Stomach smooth muscle (tissue), 2 donors: ENCODE data around the gene ACTL10.

Experiments used
- H3K27ac ChIP-seq: one replicate; pipeline ENCODE4 v1.7.0; 2013; ENCODE audit warnings: mild to moderate bottlenecking, low read length, inconsistent platforms
- H3K27me3 ChIP-seq, 2 donors: one replicate each; pipeline ENCODE4 v1.7.0; 2013; ENCODE audit warnings: low read length in 2 of 2; ENCODE audit not compliant: insufficient read depth in 2 of 2, control insufficient read depth in 1 of 2
- H3K36me3 ChIP-seq, 2 donors: one replicate each; pipeline ENCODE4 v1.7.0; 2013; ENCODE audit warnings: low read length in 2 of 2; ENCODE audit not compliant: control insufficient read depth in 2 of 2, insufficient read depth in 2 of 2
- H3K4me1 ChIP-seq: one replicate; pipeline ENCODE4 v1.7.0; 2013; ENCODE audit warnings: low read length; ENCODE audit not compliant: control insufficient read depth, insufficient read depth
- H3K4me3 ChIP-seq, 2 donors: one replicate each; pipeline ENCODE4 v1.7.0; 2013; ENCODE audit warnings: low read length in 2 of 2
- H3K9ac ChIP-seq, 2 donors: one replicate each; pipeline ENCODE4 v1.7.0; 2013; ENCODE audit warnings: low read length in 2 of 2, mild to moderate bottlenecking in 1 of 2
- H3K9me3 ChIP-seq, 2 donors: one replicate each; pipeline ENCODE4 v1.7.0; 2013; ENCODE audit warnings: low read length in 2 of 2; ENCODE audit not compliant: control insufficient read depth in 2 of 2
- donor health status: healthy.
- donor health status: Pancreatic carcinoma.

The ACTL10 gene

GRCh38 chr20:33711446-33711738 is 44.6 kb downstream of the ACTL10 start:
- no peaks in the 10 kb centered on the region for H3K27me3 ChIP-seq
- no peak overlapping the region for H3K9ac ChIP-seq
- H3K36me3 ChIP-seq = peaks cover 27 to 38% of the 10 kb centered on the region in 2 donors
- H3K9me3 ChIP-seq = no peaks in the 10 kb centered on the region
- H3K27ac ChIP-seq = no peak overlapping the region
- no peaks in the 10 kb centered on the region for H3K4me1 ChIP-seq
- H3K4me3 ChIP-seq = no peak overlapping the region

- H3K9ac ChIP-seq = no peak overlapping the region
- no peaks in the 10 kb centered on the region for H3K9me3 ChIP-seq
- H3K27ac ChIP-seq = no peak overlapping the region
- no peaks in the 10 kb centered on the region for H3K27me3 ChIP-seq
- peaks cover 20 to 30% of the 10 kb centered on the region in 2 donors for H3K36me3 ChIP-seq
- peaks cover under 1% of the 10 kb centered on the region for H3K4me1 ChIP-seq
- no peak overlapping the region for H3K4me3 ChIP-seq
Measured at GRCh38 chr20:33713865-33714367, 47.2 kb downstream of the ACTL10 start.

- peaks cover 15 to 19% of the 10 kb centered on the region in 2 donors for H3K36me3 ChIP-seq
- no peaks in the 10 kb centered on the region for H3K9me3 ChIP-seq
- no peak overlapping the region for H3K9ac ChIP-seq
- H3K4me3 ChIP-seq = no peak overlapping the region
- no peak overlapping the region for H3K27ac ChIP-seq
- peaks cover 12% of the 10 kb centered on the region for H3K4me1 ChIP-seq
- no peaks in the 10 kb centered on the region for H3K27me3 ChIP-seq
Measured at GRCh38 chr20:33716498-33716897, 49.8 kb downstream of the ACTL10 start.
